PC-9 (cell line): ENCODE measurements around the gene COL5A3. TPM values are rescaled to one million over a fixed set of nuclear protein-coding genes. Genes with fewer than 3 reads are reported as not detected.

ENCODE experiments used
- BruUV-seq: library from RNA; stranded (reverse); fragments of 400-500 nt; replicated peaks from 2 replicates; lab custom pipeline; 2021; lab: Mats Ljungman, UMichigan
- CTCF ChIA-PET: fragments of 300-600 bp; sonication (Branson Sonifier 250); formaldehyde crosslinking; loops from one replicate; lab custom pipeline; 2022; ENCODE audit warnings: antibody characterized with exemption; lab: Charles Lee
- POLR2A ChIA-PET: fragments of 300-600 bp; sonication (Branson Sonifier 250); formaldehyde crosslinking; loops from one replicate; lab custom pipeline; 2022; ENCODE audit warnings: antibody characterized with exemption; ENCODE audit not compliant: unreplicated experiment; lab: Charles Lee
- DNase-seq, 2 experiments: peaks; one replicate each; pipeline versions ENCODE4 v3.0.0 to v3.0.0-alpha.2; 2015 to 2022; ENCODE audit warnings: mixed read lengths in 1 of 2
- H2AFZ ChIP-seq: fragments of 200-600 bp; sonication (generic); 2 replicates; pipeline ENCODE4 v1.8.1; 2017; ENCODE audit warnings: antibody characterized with exemption
- H3F3A ChIP-seq: fragments of 200-600 bp; sonication (generic); 2 replicates; pipeline ENCODE4 v1.8.1; 2017; ENCODE audit warnings: antibody characterized with exemption, mild to moderate bottlenecking, low read depth; ENCODE audit not compliant: insufficient read depth
- H3K27ac ChIP-seq: fragments of 200-600 bp; sonication (generic); 2 replicates; pipeline ENCODE4 v1.6.1; 2016; ENCODE audit warnings: mixed run types
- H3K27me3 ChIP-seq: fragments of 200-600 bp; sonication (generic); 2 replicates; pipeline ENCODE4 v1.6.1; 2016; ENCODE audit warnings: low read depth, mixed run types; ENCODE audit not compliant: insufficient read depth
- H3K36me3 ChIP-seq: fragments of 200-600 bp; sonication (generic); 2 replicates; pipeline ENCODE4 v1.6.1; 2016; ENCODE audit warnings: low read depth, mixed run types
- H3K4me1 ChIP-seq: fragments of 200-600 bp; sonication (generic); replicated peaks from 2 replicates; pipeline ENCODE4 v1.6.1; 2016; ENCODE audit warnings: mixed run types; ENCODE audit not compliant: insufficient read depth
- H3K4me2 ChIP-seq: fragments of 200-600 bp; sonication (generic); 2 replicates; pipeline ENCODE4 v1.6.1; 2017; ENCODE audit warnings: mixed run types
- H3K4me3 ChIP-seq: fragments of 200-600 bp; sonication (generic); 2 replicates; pipeline ENCODE4 v1.6.1; 2016; ENCODE audit warnings: mixed run types
- H3K79me2 ChIP-seq: fragments of 200-600 bp; sonication (generic); 2 replicates; pipeline ENCODE4 v1.6.1; 2017; ENCODE audit warnings: low read depth, mixed run types
- H3K9me2 ChIP-seq: fragments of 200-600 bp; sonication (generic); 2 replicates; pipeline ENCODE4 v1.8.1; 2017; ENCODE audit warnings: mild to moderate bottlenecking; ENCODE audit not compliant: insufficient read depth
- H3K9me3 ChIP-seq: fragments of 200-600 bp; sonication (generic); 2 replicates; pipeline ENCODE4 v1.8.1; 2016; ENCODE audit warnings: low read depth; ENCODE audit not compliant: insufficient read depth
- H4K20me1 ChIP-seq: fragments of 200-600 bp; sonication (generic); 2 replicates; pipeline ENCODE4 v1.8.1; 2017; ENCODE audit not compliant: insufficient read depth
- CTCF ChIP-seq: fragments of 200-600 bp; sonication (generic); conservative IDR thresholded peaks from 2 replicates; pipeline ENCODE4 v1.6.1; 2017; ENCODE audit warnings: mixed run types, antibody characterized with exemption, mild to moderate bottlenecking, moderate library complexity
- EZH2 ChIP-seq: fragments of 200-600 bp; sonication (generic); IDR thresholded peaks from 2 replicates; pipeline ENCODE4 v1.8.0; 2017; ENCODE audit warnings: antibody characterized with exemption, low read depth
- intact Hi-C: fragments of 100-400 bp; cut with micrococcal nuclease; formaldehyde crosslinking; loops from one replicate; pipeline ENCODE4 v1.10.0; 2022; ENCODE audit not compliant: unreplicated experiment
- total RNA-seq: library from RNA; stranded (reverse); gene quantifications from 2 replicates; pipeline ENCODE4 v1.2.3, GENCODE V29; 2021

Gene COL5A3
- total RNA-seq, 1 experiment from 2014 or later: not detected

DNA sequence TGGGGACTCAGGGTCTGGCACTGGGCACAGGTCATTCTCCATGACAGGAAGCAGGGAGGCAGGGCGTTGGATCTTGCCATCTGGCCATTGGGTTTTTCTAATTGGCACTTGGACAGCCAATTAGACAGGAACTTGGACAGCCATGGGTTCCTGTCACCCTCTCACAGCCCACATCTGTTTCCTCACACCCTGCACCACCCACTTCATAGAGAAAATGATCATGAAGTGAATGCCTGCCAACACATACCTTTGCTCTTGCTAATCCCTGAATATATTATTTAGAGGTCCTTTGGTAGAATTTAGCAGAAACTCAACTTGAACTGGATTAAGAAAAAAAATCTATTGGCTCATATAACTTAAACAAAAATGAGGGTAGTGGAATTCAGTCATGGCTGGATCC lies 69.1 kb downstream of the COL5A3 start:
- POLR2A ChIA-PET: no interaction called here
- CTCF ChIA-PET: no interaction called here
- Histone ChIP-seq H3K79me2 (no peaks in the 10 kb centered on the region), H3K4me3 (no peak overlapping the region), H2AFZ (no peak overlapping the region), H3K9me3 (peaks cover 11% of the 10 kb centered on the region; the same call in 1 of the 2 replicates), H3K36me3 (no peaks in the 10 kb centered on the region), H3K27ac (no peak overlapping the region), H3K27me3 (peaks cover 41% of the 10 kb centered on the region; the same call in 1 of the 2 replicates), H3K9me2 (no peaks in the 10 kb centered on the region), H3K4me1 (no peaks in the 10 kb centered on the region), H4K20me1 (no peaks in the 10 kb centered on the region), H3F3A (0 out of 2 replicates have a peak, but pooled peaks cover 3% of the 10 kb centered on the region), H3K4me2 (no peak overlapping the region)
- DNase-seq: no peak
- intact Hi-C loops: no loop called here
- no peak for TF ChIP-seq EZH2
- no peak for TF ChIP-seq CTCF
- BruUV-seq: no TSS peak

DNA sequence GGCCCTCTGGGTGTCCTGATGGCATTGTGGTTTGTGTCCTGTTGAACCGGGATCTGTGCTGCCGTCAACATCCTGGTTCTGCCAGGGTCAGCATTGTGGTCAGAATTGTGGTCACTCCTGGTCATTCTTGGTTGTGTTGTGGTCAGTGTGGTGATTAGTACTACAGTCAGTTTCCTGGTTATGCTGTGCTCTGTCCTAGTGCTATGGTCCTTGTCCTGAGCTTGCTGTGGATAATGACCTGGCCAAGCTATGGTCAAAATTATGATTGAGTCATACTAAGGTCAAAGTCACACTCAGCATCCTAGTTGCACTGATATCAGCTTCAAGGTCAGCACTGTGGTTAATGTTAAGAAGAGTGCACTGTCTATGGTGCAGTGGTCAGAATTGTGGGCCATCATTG lies 69.5 kb downstream of the COL5A3 start:
- CTCF ChIA-PET: no interaction called here
- Histone ChIP-seq H3K4me2 (no peak overlapping the region), H3K27ac (no peak overlapping the region), H3K79me2 (no peaks in the 10 kb centered on the region), H3K4me1 (no peaks in the 10 kb centered on the region), H3K36me3 (no peaks in the 10 kb centered on the region), H2AFZ (no peak overlapping the region), H4K20me1 (no peaks in the 10 kb centered on the region), H3K27me3 (peaks cover 41% of the 10 kb centered on the region; the same call in 1 of the 2 replicates), H3K9me2 (no peaks in the 10 kb centered on the region), H3K4me3 (no peak overlapping the region), H3F3A (0 out of 2 replicates have a peak, but pooled peaks cover 3% of the 10 kb centered on the region), H3K9me3 (peaks cover 11% of the 10 kb centered on the region; the same call in 1 of the 2 replicates)
- intact Hi-C loops: no loop called here
- TF ChIP-seq CTCF (no peak), EZH2 (no peak)
- no TSS peak for BruUV-seq
- POLR2A ChIA-PET: no interaction called here
- DNase-seq: peak in 1 of 2 experiments; percentile 49

DNA sequence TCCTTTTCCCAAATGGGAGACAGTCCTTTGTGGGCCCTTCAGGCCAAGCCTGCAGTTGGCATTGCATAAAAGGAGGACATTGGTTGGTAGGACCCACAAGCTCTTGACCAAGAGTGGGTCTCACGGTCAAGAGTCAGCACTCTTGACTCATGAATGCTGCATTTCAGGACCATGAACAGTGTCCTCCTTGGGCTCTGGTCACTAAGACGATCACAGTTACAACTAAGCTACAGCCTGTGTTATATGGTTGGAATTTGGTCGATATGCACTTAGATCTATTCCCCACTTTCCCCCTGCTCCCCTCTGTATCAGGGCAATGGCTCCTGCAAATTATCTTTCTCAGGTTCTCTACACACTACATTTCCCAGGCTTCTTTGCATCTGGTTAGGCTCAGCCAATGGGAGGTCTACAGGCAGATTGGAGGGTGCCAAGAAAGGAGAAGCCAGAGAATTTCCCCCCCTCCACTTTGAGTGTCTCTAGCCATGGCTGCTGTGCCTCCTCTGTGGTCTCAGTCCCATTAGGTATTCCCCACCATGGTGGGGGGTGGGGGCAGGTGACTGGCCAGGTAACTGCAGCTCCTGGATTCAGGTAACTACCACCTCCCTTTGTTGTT lies 70.9 kb downstream of the COL5A3 start:
- peaks cover 11% of the 10 kb centered on the region; the same call in 1 of the 2 replicates for H3K9me3 ChIP-seq
- CTCF ChIA-PET: interaction anchor here (0.7 kb wide), 1 partner anchor 82 kb away, joined by 5 read pairs; no protein-coding TSS in a partner anchor
- intact Hi-C loops: loop anchor here (10.0 kb wide), 2 partner anchors 165 to 635 kb away; partner anchors contain the start of genes ANGPTL6 and PPAN
- H3K4me2 ChIP-seq: no peak overlapping the region
- DNase-seq: no peak
- H4K20me1 ChIP-seq: no peaks in the 10 kb centered on the region
- H3K4me3 ChIP-seq: no peak overlapping the region
- H3K79me2 ChIP-seq: no peaks in the 10 kb centered on the region
- H3K9me2 ChIP-seq: no peaks in the 10 kb centered on the region
- peaks cover 41% of the 10 kb centered on the region; the same call in 1 of the 2 replicates for H3K27me3 ChIP-seq
- no peak overlapping the region for H2AFZ ChIP-seq
- H3K4me1 ChIP-seq: no peaks in the 10 kb centered on the region
- H3K36me3 ChIP-seq: no peaks in the 10 kb centered on the region
- POLR2A ChIA-PET: interaction anchor here (1.0 kb wide), 1 partner anchor 297 kb away, joined by 20 read pairs; no protein-coding TSS in a partner anchor
- H3K27ac ChIP-seq: no peak overlapping the region
- H3F3A ChIP-seq: peaks cover 11% of the 10 kb centered on the region; the same call in 1 of the 2 replicates
- no TSS peak for BruUV-seq
- no peak for TF ChIP-seq CTCF
- TF ChIP-seq EZH2: no peak
